WTC11 (cell line): Measurements from ENCODE around the gene AVL9.

Experiments used
- ELF4 ChIP-seq: sonication (generic); formaldehyde crosslinking; IDR thresholded peaks from 2 replicates; pipeline ENCODE4 v1.8.1; 2022; ENCODE audit warnings: low read depth, mild to moderate bottlenecking, moderate library complexity, missing genetic modification reagents
- ETV6 ChIP-seq: sonication (generic); formaldehyde crosslinking; IDR thresholded peaks from 2 replicates; pipeline ENCODE4 v1.8.1; 2022; ENCODE audit warnings: mild to moderate bottlenecking, missing genetic modification reagents
- FOXK1 ChIP-seq: sonication (generic); formaldehyde crosslinking; IDR thresholded peaks from 2 replicates; pipeline ENCODE4 v1.8.0; 2022; ENCODE audit warnings: mild to moderate bottlenecking, moderate library complexity, missing genetic modification reagents
- FOXP1 ChIP-seq: sonication (generic); formaldehyde crosslinking; IDR thresholded peaks from 2 replicates; pipeline ENCODE4 v1.8.0; 2022; ENCODE audit warnings: missing genetic modification reagents, mild to moderate bottlenecking, moderate library complexity, borderline replicate concordance
- MXD4 ChIP-seq: fragments of 250-450 bp; sonication (Bioruptor Pico); IDR thresholded peaks from 2 replicates; pipeline ENCODE4 v1.8.0; 2021; ENCODE audit warnings: mild to moderate bottlenecking, moderate library complexity, borderline replicate concordance
- ZBTB21 ChIP-seq: sonication (generic); formaldehyde crosslinking; IDR thresholded peaks from 2 replicates; pipeline ENCODE4 v1.8.1; 2023; ENCODE audit warnings: mild to moderate bottlenecking, missing genetic modification reagents, borderline replicate concordance
- TF ChIP-seq, protein P1 (sequence below): sonication (generic); formaldehyde crosslinking; conservative IDR thresholded peaks from 2 replicates; pipeline ENCODE4 v1.8.1; 2022; ENCODE audit warnings: mild to moderate bottlenecking, missing genetic modification reagents
- TF ChIP-seq, protein P2 (sequence below): fragments of 200-600 bp; IDR thresholded peaks from 2 replicates; pipeline ENCODE4 v1.8.0; 2022; ENCODE audit warnings: antibody characterized with exemption
- TF ChIP-seq, protein P3 (sequence below): sonication (generic); formaldehyde crosslinking; IDR thresholded peaks from 2 replicates; pipeline ENCODE4 v1.8.1; 2023; ENCODE audit warnings: mild to moderate bottlenecking, missing genetic modification reagents, borderline replicate concordance
- TF ChIP-seq, protein P4 (sequence below): fragments of 250-450 bp; sonication (Bioruptor Pico); IDR thresholded peaks from 2 replicates; pipeline ENCODE4 v2.1.2; 2022; ENCODE audit warnings: mild to moderate bottlenecking, moderate library complexity
- TF ChIP-seq, protein P5 (sequence below): sonication (generic); formaldehyde crosslinking; IDR thresholded peaks from 2 replicates; pipeline ENCODE4 v1.8.0; 2022; ENCODE audit warnings: mild to moderate bottlenecking, missing genetic modification reagents
- TF ChIP-seq, protein P6 (sequence below): sonication (generic); formaldehyde crosslinking; IDR thresholded peaks from 2 replicates; pipeline ENCODE4 v1.8.1; 2023; ENCODE audit warnings: mild to moderate bottlenecking, missing genetic modification reagents, moderate library complexity

DNA sequence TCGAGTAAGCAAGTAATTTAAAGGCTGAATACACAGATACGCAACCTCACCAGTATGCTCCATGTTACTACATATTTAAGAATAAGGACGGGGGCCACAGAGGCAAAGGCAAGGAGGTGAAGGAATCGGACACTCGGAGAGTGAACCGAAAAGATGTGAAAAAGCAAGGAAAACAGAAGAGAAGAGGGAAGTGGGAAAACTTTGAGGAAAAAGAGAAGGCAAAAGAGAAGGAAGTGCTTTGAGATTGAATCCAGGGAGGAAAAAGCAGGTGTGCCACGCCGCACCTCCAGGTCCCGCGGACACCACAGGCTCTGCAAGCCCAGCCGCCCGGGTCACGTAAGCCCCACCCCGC lies 367 bp upstream of the AVL9 start:
- TF ChIP-seq, protein P1, sequence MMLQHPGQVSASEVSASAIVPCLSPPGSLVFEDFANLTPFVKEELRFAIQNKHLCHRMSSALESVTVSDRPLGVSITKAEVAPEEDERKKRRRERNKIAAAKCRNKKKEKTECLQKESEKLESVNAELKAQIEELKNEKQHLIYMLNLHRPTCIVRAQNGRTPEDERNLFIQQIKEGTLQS (CRISPR knock-in tag): no peak
- TF ChIP-seq MXD4 (CRISPR knock-in tag) (no peak), FOXP1 (CRISPR knock-in tag) (no peak), FOXK1 (CRISPR knock-in tag) (no peak), ZBTB21 (CRISPR knock-in tag) (no peak), ETV6 (no peak), ELF4 (CRISPR knock-in tag) (no peak)
- TF ChIP-seq, protein P2, sequence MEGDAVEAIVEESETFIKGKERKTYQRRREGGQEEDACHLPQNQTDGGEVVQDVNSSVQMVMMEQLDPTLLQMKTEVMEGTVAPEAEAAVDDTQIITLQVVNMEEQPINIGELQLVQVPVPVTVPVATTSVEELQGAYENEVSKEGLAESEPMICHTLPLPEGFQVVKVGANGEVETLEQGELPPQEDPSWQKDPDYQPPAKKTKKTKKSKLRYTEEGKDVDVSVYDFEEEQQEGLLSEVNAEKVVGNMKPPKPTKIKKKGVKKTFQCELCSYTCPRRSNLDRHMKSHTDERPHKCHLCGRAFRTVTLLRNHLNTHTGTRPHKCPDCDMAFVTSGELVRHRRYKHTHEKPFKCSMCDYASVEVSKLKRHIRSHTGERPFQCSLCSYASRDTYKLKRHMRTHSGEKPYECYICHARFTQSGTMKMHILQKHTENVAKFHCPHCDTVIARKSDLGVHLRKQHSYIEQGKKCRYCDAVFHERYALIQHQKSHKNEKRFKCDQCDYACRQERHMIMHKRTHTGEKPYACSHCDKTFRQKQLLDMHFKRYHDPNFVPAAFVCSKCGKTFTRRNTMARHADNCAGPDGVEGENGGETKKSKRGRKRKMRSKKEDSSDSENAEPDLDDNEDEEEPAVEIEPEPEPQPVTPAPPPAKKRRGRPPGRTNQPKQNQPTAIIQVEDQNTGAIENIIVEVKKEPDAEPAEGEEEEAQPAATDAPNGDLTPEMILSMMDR: no peak
- TF ChIP-seq, protein P3, sequence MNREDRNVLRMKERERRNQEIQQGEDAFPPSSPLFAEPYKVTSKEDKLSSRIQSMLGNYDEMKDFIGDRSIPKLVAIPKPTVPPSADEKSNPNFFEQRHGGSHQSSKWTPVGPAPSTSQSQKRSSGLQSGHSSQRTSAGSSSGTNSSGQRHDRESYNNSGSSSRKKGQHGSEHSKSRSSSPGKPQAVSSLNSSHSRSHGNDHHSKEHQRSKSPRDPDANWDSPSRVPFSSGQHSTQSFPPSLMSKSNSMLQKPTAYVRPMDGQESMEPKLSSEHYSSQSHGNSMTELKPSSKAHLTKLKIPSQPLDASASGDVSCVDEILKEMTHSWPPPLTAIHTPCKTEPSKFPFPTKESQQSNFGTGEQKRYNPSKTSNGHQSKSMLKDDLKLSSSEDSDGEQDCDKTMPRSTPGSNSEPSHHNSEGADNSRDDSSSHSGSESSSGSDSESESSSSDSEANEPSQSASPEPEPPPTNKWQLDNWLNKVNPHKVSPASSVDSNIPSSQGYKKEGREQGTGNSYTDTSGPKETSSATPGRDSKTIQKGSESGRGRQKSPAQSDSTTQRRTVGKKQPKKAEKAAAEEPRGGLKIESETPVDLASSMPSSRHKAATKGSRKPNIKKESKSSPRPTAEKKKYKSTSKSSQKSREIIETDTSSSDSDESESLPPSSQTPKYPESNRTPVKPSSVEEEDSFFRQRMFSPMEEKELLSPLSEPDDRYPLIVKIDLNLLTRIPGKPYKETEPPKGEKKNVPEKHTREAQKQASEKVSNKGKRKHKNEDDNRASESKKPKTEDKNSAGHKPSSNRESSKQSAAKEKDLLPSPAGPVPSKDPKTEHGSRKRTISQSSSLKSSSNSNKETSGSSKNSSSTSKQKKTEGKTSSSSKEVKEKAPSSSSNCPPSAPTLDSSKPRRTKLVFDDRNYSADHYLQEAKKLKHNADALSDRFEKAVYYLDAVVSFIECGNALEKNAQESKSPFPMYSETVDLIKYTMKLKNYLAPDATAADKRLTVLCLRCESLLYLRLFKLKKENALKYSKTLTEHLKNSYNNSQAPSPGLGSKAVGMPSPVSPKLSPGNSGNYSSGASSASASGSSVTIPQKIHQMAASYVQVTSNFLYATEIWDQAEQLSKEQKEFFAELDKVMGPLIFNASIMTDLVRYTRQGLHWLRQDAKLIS (CRISPR knock-in tag): no peak
- TF ChIP-seq, protein P4, sequence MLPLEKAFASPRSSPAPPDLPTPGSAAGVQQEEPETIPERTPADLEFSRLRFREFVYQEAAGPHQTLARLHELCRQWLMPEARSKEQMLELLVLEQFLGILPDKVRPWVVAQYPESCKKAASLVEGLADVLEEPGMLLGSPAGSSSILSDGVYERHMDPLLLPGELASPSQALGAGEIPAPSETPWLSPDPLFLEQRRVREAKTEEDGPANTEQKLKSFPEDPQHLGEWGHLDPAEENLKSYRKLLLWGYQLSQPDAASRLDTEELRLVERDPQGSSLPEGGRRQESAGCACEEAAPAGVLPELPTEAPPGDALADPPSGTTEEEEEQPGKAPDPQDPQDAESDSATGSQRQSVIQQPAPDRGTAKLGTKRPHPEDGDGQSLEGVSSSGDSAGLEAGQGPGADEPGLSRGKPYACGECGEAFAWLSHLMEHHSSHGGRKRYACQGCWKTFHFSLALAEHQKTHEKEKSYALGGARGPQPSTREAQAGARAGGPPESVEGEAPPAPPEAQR (CRISPR knock-in tag): no peak
- TF ChIP-seq, protein P5, sequence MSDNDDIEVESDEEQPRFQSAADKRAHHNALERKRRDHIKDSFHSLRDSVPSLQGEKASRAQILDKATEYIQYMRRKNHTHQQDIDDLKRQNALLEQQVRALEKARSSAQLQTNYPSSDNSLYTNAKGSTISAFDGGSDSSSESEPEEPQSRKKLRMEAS (CRISPR knock-in tag): no peak
- TF ChIP-seq, protein P6, sequence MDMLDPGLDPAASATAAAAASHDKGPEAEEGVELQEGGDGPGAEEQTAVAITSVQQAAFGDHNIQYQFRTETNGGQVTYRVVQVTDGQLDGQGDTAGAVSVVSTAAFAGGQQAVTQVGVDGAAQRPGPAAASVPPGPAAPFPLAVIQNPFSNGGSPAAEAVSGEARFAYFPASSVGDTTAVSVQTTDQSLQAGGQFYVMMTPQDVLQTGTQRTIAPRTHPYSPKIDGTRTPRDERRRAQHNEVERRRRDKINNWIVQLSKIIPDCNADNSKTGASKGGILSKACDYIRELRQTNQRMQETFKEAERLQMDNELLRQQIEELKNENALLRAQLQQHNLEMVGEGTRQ (CRISPR knock-in tag): no peak
